Colonic mucosa (tissue), 4 donors: Measurements from ENCODE around the gene GIT2. TPM values are rescaled to one million over a fixed set of nuclear protein-coding genes. Genes with fewer than 3 reads are reported as not detected.

Experiments
- DNase-seq: peaks from one replicate; pipeline ENCODE4 v3.0.0-alpha.2; 2020
- H3K27ac ChIP-seq: fragments of 200-600 bp; one replicate; pipeline ENCODE4 v1.8.0; 2021
- H3K27me3 ChIP-seq: fragments of 200-600 bp; one replicate; pipeline ENCODE4 v1.8.0; 2021
- H3K36me3 ChIP-seq: fragments of 200-600 bp; one replicate; pipeline ENCODE4 v1.8.0; 2021
- H3K4me1 ChIP-seq: fragments of 200-600 bp; one replicate; pipeline ENCODE4 v1.8.0; 2021; ENCODE audit warnings: mild to moderate bottlenecking
- H3K4me3 ChIP-seq: fragments of 200-600 bp; one replicate; pipeline ENCODE4 v1.8.0; 2021
- H3K9ac ChIP-seq, 2 donors: one replicate each; pipeline ENCODE4 v1.7.0; 2013; ENCODE audit warnings: control low read depth in 2 of 2, low read depth in 2 of 2, low read length in 2 of 2
- H3K9me3 ChIP-seq: fragments of 200-600 bp; one replicate; pipeline ENCODE4 v1.8.0; 2021
- CTCF ChIP-seq: fragments of 200-600 bp; IDR thresholded peaks from one replicate; pipeline ENCODE4 v1.8.0; 2022; ENCODE audit warnings: antibody characterized with exemption, mild to moderate bottlenecking
- intact Hi-C: fragments of 100-400 bp; cut with DNase I; formaldehyde crosslinking; loops from one replicate; pipeline ENCODE4 v1.14.1; 2022
- total RNA-seq, 2 donors: library from RNA; stranded (reverse); fragmentation: NEBNext Ultra II Directional in 1 of 2; extraction: Animal tissue kit (Norgen Biotek cat#: 25700) in 1 of 2; gene quantifications; one replicate each; pipeline ENCODE4 v1.2.1, GENCODE V29; 2021
- donor health status: healthy.
- donor health status: DM: no; HTN: no; CAD: no.
- donor health status: DM: no; HTN: no; CAD: no.

GIT2 gene
- total RNA-seq, 2 donors from 2014 or later = 23.3 to 26.8 TPM

- no peaks in the 10 kb centered on the region for H3K9me3 ChIP-seq
- no peak for TF ChIP-seq CTCF
- no peak for DNase-seq
- peaks cover 3% of the 10 kb centered on the region for H3K36me3 ChIP-seq
- no peak overlapping the region for H3K27ac ChIP-seq
- H3K27me3 ChIP-seq = no peaks in the 10 kb centered on the region
- no peak overlapping the region for H3K4me3 ChIP-seq
- peaks cover 8% of the 10 kb centered on the region for H3K4me1 ChIP-seq
- intact Hi-C loops = no loop called here
- no peak overlapping the region for H3K9ac ChIP-seq
Observed at GRCh38 chr12:109959411-109960093, 36.6 kb downstream of the GIT2 start.

- intact Hi-C loops = no loop called here
- Histone ChIP-seq H3K36me3 (peaks cover 3% of the 10 kb centered on the region), H3K27ac (no peak overlapping the region), H3K27me3 (no peaks in the 10 kb centered on the region), H3K4me1 (peaks cover 4% of the 10 kb centered on the region), H3K9ac (no peak overlapping the region), H3K4me3 (no peak overlapping the region), H3K9me3 (no peaks in the 10 kb centered on the region)
- DNase-seq = no peak
- TF ChIP-seq CTCF = no peak
Observed at GRCh38 chr12:109958374-109958773, 37.8 kb downstream of the GIT2 start.

- Histone ChIP-seq H3K4me1 (peaks cover 4% of the 10 kb centered on the region), H3K9me3 (no peaks in the 10 kb centered on the region), H3K36me3 (peaks cover 5% of the 10 kb centered on the region), H3K27me3 (no peaks in the 10 kb centered on the region), H3K9ac (no peak overlapping the region), H3K4me3 (no peak overlapping the region), H3K27ac (no peak overlapping the region)
- no peak for DNase-seq
- no peak for TF ChIP-seq CTCF
- intact Hi-C loops = no loop called here
Observed at GRCh38 chr12:109953656-109954055, 42.5 kb downstream of the GIT2 start.

- no peak for DNase-seq
- intact Hi-C loops = no loop called here
- Histone ChIP-seq H3K36me3 (peaks cover 5% of the 10 kb centered on the region), H3K9ac (no peak overlapping the region), H3K4me3 (no peak overlapping the region), H3K27me3 (no peaks in the 10 kb centered on the region), H3K9me3 (no peaks in the 10 kb centered on the region), H3K4me1 (peaks cover 4% of the 10 kb centered on the region), H3K27ac (no peak overlapping the region)
- no peak for TF ChIP-seq CTCF
Observed at GRCh38 chr12:109952873-109953272, 43.3 kb downstream of the GIT2 start.

GRCh38 chr12:109952160-109952858 is 43.9 kb downstream of the GIT2 start:
- intact Hi-C loops = no loop called here
- no peak for DNase-seq
- H3K4me1 ChIP-seq = peaks cover 4% of the 10 kb centered on the region
- H3K27ac ChIP-seq = no peak overlapping the region
- TF ChIP-seq CTCF = no peak
- H3K27me3 ChIP-seq = no peaks in the 10 kb centered on the region
- no peaks in the 10 kb centered on the region for H3K9me3 ChIP-seq
- no peak overlapping the region for H3K9ac ChIP-seq
- H3K4me3 ChIP-seq = no peak overlapping the region
- peaks cover 5% of the 10 kb centered on the region for H3K36me3 ChIP-seq
